NCI-H748 (cell line): ENCODE measurements around the gene SAXO1.
"Not testable (repeated sequence)": the region's sequence is repeated elsewhere in the genome, so short reads cannot be mapped to it uniquely, and the experiment has no call there.

ENCODE experiments used
- DNase-seq: peaks from one replicate; lab custom pipeline; 2025; ENCODE audit not compliant: unreplicated experiment; lab: John Stamatoyannopoulos, UW

SAXO1 gene

DNA sequence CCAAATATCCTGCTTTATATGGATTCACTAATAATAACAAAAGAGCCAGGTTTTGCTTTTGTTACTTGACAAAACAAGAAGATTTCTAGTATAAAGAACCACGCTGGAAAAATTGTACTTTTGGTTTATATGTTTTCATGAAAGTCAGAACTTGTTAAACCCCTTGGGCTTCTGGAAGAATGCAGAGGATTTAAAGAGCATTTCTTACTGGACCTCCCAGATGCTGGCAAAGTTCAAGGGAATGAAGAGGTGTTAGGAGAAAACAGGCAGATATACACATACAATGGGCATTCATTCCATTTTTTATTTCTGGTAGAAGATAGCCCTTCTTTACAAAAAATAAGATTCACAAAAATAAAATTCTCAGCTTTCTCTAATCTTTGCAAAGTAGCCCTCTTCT lies 61.1 kb downstream of the SAXO1 start:
- no peak for DNase-seq

DNA sequence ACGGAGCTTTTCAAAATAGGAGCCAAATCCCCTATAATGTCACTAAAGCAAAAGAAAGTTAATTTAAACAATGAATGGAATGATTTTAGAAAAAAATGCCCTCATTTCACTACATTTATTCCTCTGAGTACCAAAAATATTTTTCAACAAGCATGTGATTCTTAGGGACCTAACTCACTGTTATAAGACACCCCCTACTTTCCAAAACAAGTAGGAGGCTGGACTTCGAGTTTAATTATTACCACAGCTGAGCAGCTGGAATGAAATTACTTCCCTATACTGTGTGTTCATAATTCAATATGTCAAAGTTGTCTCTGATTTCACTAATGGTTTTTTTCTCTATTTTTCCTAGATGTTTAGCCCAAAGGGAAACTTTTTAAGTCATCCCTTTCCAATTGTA lies 61.6 kb downstream of the SAXO1 start:
- no peak for DNase-seq

DNA sequence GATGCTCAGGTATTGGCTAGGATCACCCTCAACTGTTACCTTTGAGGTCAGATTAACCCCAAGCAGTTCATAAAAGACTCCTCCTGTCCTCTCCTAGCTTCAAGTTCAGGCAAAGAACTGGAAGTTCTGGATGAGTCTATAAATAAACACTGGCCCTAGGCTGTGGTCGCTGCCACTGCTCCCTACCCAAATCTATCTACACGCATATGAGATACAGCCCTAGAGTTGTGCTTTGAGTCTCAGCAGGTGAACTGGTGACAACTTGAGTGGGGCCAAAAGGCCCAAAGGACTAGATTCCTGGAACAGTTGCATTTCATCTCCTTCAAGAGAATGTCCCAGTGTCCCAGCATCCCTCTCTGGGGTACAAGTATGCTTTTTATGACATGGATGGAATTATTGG lies 62.6 kb downstream of the SAXO1 start:
- DNase-seq: no peak

DNA sequence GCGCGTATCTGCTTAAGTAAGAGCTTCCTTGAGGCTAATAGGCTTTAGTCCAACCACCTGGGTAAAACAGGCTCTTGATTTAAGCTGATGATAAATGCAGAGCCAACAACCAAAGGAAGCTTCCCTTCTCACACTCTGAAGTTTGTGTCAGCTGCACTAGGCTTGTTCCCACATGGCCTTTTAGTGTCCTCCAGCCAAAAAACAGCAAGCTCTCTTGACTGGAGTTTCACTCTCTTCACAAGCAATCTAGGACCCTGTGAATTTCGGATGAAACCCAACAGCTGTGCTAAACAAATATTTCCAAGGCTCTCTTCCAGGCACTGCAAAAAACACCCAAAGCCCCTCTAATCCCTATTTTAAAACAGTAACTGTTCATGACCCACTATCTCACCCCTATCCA lies 63.9 kb downstream of the SAXO1 start:
- no peak for DNase-seq

DNA sequence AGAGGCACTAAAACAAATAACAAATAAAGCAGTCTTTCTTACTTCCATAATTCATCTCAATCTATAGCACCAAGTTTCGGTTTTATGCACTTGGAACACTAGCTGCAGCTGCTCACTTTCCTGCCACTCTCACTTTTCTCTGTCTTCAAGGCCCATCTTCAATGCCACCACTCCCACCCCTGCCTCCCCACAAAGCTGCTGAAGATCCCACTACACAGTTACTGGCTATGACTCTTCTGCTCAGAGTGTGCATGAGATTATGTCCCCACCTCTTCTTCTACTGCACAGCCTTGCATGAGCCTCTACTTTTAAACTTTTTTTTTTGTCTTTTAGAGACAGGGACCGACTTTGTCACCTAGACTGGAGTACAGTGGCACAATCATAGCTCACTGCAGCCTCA lies 77.4 kb downstream of the SAXO1 start:
- DNase-seq: no peak

DNA sequence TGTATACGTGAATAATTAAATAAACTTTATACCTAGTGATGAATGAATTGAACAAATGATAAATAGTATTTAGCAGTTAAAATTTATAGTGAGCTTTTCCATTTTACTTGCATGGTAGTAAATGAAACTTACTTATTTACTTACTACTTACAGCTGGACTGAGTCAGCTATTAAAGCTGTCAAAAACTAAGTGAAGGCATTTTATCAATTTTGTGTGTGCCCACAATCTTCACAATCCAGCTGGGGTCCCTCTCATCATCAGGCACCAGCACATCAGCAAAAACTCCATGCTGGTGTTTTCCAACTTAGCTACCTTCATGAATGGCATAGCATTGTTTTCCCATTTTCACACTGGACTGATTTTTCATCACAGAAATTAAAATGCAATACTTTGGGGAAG lies 81.1 kb downstream of the SAXO1 start:
- no peak for DNase-seq

DNA sequence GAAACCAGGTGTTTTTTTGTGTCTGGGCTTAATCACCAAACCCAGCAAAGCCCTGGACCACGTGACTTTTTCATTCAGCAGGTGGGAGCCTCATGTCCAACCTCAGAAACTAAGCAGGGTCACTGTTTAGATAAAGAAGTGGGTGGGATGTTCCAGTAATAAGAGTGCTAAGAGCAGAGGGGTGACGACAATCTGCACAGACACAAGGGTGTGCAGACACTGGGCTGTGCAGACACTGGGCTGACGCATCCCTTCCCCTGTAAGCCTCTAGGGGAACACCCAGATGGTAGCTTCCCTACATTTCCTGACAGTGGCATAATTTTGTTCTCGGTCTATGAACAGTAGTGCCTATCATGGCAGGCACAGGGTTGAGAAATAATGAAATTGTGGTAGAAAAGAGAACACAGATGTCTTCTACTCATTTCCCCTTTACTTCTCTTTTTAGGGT lies 85.1 kb downstream of the SAXO1 start:
- peak; percentile 99 for DNase-seq

DNA sequence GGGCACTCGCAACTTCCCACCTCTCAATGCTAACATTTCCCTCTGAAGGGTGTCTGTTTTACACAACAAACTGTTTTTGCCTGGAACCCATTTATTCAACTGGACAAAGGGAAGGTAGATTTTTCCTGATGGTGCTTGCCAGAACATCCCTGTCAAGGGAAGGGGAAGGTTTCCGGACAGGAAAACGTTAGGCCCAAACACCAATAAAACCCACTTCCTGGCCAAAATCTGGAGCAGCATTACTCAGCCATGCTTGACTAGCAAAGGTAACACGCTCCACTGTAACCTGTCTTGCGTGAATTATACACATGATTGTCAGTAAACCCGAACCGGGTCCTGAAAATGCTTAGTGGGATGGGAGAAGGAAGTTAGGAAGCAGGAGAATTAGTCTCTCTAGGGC lies 90.2 kb downstream of the SAXO1 start:
- DNase-seq: no peak

DNA sequence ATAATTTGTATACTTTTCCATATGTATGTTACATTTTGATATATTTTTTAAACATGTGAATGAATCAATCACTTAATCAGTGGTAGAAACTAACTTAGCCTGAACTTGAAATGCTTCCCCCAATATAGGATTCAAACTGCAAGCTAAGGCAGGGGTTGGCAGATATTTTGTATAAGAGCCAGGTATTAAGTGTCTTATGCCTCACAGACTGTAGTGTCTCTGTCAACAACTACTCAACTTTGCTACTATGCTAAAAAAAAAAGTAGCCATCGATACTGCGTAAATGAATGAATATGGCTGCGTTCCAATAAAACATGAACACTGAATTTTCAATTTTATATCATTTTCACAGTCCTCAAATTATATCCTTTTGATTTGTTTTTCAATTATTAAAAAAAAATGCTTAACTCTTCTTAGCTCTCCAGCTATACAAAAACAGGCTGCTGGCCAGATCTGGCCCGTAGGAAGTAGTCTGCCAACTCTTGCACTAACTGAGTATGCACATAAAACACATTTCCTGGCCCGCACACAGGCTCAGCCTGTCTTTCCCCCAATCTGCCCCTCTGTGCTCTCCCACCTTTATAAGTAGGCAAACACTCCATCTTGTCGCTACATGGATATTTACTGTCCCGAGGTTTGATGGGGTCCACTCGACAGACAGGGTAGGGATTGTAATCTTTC lies 91.8 kb downstream of the SAXO1 start:
- DNase-seq: no peak

DNA sequence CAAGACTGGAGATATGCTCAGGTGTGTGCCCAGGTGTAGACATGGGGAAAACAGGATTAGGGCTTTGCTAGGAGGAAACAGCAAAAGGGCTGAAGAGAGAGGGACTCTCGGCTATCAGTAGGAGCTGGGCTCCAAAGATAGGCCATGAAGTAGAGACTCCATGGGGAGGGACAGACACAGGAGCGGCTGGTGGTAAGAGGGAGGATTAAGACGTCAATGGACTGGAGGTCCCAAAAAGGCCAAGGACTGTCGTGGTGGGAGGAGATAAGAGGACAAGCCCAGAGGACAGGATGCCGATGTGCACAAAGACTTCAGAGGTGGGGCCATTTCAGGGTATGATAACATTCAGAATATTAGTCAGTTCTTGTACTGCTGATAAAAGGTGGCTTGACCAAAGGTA lies 93.1 kb downstream of the SAXO1 start:
- no peak for DNase-seq

DNA sequence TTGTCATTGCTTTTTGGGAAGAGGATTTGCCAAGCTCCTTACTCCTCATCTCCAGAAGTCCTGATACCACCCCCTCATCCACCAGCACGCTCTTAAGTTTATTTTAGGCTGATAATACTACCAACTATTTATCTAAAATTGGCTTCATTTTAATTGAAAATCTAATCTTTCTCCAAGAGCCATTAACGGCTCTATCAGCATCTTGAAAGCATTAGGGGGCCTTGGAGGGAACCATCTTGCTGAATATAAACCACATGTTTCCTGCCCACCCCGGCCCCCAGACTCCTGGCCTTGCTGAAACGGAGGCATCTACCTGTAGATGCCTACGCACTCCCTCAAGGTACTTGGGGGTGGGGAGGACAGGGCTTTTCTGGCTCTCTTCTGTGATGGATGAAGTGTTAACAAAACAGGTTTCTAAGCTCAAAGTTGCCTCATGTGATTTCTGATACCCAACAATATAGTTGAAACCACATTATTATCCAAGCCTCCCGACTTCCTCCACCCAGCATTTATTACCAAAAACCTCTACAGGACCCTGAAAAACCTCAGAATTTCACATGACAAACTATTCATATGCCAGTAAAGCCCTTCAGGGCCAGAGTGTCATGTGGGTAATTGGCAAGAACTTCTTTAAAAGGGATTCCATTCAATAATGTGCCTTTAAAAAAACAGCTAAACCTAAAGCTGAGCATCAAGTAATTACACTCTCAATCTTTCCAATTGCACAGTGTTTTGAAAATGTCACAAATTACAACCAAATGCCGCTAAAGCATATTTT lies 96.7 kb downstream of the SAXO1 start:
- no peak for DNase-seq

DNA sequence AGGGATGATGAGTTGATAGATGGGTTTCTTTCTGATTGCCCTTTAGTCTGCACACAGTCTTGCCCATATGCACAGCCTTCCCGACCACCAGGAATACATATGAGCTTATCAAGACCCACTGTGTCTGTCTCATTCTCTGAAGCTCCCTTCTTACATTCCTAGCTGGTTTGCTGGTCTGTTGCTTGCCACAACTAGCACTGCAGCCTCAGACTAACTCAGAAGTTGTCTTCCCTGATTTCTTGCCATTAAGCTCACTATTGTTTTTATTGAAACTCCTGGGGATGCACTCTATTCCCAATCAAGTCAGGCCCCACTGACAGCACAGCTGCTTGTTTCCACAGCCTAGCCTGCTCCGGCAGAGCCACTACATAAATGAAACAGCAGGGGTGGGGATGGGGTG lies 97.5 kb downstream of the SAXO1 start:
- DNase-seq: no peak

DNA sequence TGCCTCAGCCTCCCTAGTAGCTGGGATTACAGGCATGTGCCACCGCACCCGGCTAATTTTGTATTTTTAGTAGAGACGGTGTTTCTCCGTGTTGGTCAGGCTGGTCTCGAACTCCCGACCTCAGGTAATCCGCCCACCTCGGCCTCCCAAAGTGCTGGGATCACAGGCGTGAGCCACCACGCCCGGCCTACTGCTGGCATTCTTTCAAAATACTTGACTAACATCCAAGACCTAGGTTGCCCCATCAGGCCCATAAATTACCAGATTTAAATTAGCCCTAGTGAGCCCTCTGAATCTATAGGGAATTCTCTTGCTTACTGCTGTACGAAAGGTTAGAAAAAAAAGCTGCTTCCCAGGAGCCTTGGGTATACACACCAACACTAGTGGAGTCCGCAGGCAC lies 102.4 kb downstream of the SAXO1 start:
- not testable (repeated sequence) for DNase-seq

DNA sequence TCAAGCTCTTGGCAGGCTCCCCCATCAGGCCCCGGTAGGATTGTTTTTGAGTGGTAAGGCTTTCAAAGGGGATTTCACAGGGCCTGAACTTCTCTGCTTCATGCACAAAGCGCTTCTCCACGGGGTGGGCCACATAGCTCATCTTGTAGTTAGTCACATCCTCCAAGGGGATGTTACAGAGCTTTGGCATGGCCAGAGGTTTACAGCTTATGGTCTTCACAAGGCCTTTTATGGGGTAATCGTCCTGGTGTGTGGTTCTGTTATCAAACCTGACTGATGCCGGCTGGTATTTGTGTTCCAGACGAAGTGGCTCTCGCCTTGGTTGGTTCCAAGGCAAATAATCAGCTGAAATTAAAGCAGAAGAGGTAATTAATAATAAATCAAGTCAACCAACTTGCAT lies 104.3 kb downstream of the SAXO1 start:
- DNase-seq: no peak

DNA sequence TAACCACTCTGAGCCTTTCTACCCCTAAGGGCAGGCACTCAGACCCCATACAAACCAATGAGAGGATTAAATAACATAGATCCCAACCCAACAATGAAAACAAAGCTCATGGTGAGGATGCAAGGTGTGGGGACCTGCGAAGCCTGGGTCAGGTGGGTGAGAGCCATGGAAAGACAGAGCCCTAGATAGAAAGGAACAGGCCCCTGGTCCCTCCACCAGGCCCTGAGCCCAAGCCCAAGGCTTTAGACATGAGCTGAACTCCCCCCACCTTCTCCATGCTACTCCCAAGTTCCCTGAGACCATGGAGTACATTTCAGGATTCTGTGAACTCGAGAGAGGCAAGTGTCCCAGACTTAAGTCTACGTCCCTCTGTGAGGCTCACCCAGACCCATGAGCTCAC lies 106.5 kb downstream of the SAXO1 start:
- no peak for DNase-seq

DNA sequence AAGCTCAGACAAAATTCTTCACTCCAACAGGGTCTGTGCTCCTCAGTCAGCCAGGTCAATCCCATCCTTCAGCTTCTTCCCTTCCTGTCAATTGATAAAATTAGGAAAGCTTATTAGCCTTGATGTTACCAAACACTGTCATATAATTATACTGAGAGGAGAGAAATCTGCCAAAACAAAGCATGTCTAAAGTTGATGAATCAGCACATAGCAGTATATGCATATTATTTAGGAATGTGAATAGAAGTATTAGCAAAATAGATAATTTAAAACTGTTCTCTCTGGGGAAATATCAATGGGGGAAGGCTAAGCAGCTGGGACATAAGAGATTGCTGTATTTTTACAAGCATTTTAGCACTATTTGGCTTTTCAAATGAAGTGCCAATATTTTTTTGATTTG lies 107.1 kb downstream of the SAXO1 start:
- DNase-seq: no peak

DNA sequence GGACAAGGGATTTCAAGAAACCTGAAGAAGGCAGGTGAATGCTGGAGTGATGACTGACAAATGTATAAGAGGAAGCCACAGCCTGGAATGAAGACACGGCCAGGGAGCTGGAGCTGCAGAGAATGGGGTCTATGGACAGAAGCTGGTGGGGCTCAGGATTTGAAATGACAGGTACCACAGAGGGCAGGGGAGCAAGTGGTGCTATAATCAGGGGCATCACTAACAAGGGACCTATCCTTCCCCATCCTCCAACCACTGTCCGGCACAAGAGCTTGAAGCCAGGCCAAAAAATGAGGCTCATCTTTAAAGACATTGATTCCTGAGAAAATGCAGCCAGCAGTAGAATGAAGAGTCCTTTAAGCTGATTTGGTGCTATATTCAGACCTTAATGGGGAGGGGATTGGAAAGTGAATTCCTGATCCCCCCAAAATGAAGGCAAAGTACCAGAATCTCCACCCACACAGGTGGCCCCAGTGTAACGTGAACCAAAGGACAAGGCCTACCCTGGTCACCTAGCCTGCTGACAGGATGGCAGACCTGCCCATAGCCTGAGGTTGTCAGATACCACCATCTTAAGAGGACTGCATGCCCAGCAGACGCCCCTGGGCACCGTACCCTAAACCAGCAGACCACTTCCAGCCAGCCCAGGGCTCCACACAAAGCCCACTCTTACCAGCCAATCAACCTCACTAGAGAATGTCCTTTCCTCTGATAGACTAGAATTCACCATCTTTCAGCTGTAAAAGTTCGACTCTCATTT lies 109.2 kb downstream of the SAXO1 start:
- DNase-seq: no peak

DNA sequence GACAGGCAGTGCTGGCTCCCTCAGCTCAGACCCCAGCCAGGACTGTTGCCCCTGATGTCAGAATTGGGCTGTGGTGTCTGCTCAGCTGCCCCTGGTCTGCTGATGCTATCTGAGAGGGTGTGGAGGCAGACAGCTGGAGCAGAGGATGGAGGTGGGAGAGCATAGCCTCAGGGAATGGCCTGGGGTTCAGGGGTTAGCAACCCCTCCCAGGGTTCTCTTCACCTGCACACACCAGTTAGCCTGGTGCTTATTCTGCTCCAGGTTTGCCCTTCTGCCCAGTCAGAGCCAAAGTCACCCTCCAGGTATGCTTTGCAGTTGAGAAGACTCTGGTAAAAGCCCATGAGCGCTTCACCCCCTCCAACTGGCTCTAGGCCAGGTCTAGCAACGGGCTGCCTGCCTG lies 109.8 kb downstream of the SAXO1 start:
- no peak for DNase-seq

DNA sequence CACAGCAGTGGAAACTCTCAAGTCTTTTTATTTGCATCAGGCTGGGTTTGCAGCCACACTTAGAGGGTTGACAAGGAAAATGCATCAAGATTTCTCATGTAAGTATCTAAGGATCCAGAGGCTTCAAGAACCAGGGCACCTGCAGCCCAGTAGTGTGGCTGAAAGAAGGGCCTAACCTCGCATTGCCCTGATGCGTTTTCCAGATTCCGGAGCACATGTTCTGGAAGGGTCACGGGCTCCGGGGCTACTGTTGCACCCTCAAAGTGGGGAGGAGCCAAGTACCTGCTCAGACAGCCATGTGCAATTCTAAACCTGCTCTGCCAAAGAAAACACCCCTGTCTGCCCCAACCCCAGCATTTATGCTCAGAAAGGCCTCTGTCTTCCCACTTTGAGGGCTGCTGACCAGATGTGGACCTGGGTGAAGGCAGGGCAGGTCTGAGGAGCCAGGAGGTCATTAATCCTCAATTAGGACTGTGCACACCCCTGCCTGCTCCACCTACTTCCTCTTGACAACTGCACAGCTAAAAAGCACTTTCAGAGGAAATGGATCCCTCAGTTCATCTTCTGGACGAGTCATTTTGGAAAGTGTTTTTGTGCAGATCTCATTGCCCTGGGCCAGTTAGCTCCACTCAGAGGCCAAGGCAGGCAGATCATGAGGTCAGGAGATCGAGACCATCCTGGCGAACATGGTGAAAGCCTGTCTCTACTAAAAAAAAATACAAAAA lies 110.7 kb downstream of the SAXO1 start:
- peak; percentile 8 for DNase-seq

DNA sequence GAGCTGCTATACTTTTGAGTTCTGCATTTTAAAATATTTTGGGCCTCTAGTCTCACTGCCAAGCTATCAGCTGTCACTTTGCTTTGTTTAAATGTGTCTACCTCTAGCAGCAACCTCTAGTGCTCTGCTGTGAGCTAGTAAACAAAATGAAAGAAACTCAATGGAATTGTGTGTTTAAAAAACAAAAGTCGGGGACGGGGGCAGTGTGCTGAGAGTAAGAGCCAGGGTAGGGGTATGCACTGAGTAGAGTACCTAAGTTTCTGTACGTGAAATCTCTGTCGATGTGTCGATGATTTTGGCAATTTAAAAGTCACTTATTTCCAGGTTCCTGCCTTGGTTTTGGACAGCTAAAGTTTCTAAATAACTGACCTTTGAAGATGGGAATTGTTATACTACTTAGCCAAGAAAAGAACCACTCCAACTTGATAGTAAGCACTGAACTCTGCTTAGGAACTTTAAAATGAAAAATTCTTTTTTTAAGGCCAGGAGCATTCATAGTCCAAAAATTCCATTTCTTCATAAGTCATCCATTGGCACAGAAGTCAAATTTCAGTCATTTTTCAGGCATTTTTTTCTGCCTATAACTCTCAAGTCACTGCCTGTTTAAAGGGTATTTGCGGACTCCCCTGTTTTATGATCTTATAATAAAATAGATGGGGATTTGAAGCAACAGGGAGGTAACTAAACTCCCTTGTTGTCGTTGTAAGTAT lies 111.5 kb downstream of the SAXO1 start:
- DNase-seq: no peak
